ENCODE data around the gene ZDHHC5.

DNA sequence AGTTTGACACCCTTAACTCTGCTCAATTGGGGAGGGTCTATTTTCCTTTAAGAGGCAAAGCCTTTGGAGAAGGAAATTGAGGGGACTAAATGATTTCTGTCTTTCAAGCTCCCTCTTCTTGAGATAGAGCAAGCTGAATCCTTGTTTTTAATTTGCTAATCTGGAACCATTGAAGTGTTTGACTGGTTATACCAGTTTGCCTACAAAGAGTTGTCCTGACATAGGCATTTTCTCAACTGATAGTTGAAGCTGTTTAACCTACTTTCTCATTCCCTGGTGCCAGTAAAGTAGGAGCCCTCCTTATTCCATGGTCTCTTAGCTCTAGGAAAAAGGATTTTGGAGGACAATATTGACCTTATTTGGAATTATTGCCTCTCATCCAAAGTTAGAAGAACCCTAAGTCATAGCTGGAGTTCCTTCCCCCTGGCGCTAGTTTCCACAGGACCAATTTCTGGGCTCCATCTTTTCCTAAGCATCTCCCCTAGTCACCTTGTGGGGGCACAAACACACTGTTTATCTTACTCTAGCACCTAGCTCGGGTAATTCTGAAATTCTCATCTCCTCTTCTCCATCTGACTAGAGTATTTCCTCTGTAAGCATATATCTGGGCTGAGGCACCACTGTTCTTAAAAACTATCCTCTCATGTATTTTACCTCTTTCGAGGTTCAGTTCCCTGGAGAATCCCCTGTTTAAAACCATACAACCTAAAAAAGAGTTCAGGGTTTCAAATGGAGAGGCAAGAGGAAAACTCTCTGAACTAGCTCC is 7.4 kb downstream of the ZDHHC5 start:
- TF ChIP-seq, protein P1, sequence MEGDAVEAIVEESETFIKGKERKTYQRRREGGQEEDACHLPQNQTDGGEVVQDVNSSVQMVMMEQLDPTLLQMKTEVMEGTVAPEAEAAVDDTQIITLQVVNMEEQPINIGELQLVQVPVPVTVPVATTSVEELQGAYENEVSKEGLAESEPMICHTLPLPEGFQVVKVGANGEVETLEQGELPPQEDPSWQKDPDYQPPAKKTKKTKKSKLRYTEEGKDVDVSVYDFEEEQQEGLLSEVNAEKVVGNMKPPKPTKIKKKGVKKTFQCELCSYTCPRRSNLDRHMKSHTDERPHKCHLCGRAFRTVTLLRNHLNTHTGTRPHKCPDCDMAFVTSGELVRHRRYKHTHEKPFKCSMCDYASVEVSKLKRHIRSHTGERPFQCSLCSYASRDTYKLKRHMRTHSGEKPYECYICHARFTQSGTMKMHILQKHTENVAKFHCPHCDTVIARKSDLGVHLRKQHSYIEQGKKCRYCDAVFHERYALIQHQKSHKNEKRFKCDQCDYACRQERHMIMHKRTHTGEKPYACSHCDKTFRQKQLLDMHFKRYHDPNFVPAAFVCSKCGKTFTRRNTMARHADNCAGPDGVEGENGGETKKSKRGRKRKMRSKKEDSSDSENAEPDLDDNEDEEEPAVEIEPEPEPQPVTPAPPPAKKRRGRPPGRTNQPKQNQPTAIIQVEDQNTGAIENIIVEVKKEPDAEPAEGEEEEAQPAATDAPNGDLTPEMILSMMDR (IDR thresholded peaks at IDR 0.05; ENCODE audit: borderline replicate concordance, extremely low read depth, low read length, poor library complexity, severe bottlenecking), result no peak
- TF ChIP-seq EZH2 (IDR thresholded peaks at IDR 0.05; ENCODE audit: borderline replicate concordance, low read depth, low read length, severe bottlenecking), result no peak

All from DND-41 (cell line).